NCI-H1930 (cell line): Measurements from ENCODE around the gene PRRG2.
A peak's percentile ranks its signal among the peaks of the same experiment; 100 is the strongest.

Experiments
- DNase-seq, 2 experiments: peaks; one replicate each; lab custom pipeline; 2025; lab: John Stamatoyannopoulos, UW

Gene PRRG2

DNA sequence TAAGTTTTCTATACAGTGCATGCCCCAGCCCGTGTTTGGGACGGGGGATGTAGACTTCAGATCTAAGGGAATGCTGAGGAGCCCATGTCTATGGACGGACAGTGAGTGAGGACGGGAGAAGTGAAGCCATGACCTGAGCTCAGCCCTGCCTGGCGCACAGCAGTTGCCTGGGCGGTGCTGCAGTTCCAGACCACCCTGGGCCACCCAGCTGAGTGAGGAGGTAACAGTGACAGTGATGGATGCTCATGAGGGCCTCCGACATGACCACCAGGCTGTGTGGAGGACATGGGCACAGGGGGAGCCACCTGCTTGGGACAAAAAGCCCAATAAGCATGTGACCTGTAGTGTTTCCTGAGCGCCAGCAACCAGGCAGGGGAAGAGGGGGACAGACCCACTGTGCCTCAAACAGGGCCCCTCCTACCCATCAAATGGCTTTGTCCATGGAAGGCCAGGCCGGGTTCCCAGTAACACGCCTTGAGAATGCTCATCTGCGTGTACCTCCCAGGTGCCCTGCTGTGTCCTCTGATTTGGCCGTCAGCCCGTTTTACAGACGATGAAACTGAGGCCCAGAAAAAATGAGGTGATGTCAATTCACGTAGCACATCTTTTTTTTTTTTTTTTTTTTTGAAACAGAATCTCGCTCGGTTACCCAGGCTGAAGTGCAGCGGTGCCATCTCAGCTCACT lies 23.3 kb upstream of the PRRG2 start:
- no peak for DNase-seq

DNA sequence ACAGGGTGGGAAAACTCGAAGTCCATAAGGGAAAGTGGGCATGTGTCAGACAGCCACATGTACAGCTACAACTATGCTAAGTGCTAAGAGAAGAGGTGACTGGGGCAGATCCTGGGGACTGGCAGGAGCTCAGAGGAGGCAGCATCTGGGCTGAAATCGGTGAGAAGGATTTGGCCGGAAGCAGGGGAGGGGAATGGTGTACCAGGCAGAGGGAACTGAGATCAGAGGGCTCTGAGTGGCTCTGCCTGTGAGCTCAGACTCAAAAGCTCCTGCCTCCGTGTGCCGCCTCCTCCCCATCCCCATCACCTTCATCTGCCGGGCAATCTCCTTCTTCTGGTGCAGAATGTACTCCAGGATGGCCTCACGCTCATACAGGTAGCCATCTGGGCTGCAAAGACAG lies 22.5 kb upstream of the PRRG2 start:
- no peak for DNase-seq

DNA sequence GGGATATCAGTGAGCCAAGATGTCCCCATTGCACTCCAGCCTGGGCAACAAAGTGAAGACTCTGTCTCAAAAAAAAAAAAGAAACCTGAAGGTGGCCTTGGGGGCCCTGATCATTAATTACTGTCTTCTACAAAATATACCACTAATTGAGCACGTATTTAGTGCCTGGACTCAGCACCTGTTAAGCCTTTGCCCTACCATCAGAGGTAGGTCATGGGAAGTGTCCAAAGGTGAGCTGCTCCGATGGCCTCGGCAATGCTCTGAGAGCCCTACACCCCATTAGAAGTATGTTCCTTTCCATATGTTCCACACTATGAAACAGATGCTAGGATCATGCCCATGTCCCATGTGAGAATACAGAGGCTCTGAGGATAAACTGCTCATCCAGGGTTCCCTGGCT lies 21.7 kb upstream of the PRRG2 start:
- DNase-seq = no peak

DNA sequence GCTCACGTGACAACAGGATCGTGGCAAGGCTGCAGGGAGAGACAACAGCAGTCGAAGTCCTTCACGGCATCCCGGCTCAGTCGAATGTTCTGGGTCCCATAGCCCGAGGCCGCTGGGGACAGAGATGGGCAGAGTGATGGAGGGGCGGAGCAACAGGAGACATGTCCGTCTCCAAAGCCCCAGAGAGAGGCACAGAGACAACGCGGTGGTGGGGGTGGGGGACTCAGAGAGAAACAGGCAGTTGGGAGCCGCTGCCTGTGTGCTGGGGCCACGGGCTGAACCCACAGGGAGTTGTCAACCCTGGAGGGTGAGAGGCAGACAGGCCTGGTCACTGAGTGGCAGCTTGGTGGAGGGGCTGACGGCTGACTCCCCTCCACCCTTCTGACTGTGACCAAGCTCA lies 21.2 kb upstream of the PRRG2 start:
- DNase-seq = no peak

DNA sequence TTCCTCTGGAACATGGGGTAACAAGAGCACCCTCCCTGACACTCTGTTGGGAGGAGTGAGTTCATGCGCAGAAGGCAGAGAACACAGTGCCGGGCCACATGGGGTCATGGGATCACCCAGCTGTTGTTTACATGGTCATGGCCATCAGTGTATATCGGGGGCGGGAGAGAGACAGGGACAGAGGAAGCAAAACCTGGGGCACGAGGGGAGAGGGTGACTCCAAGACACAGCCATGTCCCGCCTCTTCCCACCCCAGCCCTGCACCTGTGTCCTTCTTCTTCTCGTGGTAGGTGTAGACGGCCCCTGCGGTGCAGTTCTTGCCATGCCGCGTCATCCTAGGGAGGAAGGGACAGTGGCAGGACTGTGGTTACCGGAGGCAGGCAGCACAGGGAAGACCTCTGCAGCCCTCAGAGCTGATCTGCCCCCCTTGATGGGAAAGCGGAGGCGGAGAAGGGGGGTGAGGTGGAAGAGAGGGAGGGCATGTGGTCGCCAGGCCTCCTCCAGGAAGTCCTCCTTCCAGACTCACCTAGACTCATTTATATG lies 20.7 kb upstream of the PRRG2 start:
- no peak for DNase-seq

DNA sequence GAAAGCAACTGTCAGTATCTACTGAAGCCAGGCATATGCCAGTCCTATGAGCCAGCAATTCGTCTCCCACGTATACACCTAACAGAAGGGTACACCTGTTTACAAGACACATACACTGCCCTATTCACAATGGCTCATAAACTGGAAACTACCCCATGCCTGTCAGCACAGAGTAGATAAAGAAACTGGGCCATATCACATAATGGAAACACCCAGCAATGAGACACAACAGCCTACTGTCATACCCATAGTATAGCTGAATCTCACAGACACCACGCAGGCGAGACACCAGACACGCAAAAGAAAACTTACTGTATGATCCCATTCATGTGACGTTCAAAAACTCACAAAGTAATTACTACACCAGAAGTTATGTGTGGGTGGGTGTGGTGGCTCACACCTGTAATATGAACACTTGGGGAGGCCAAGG lies 16.5 kb upstream of the PRRG2 start:
- DNase-seq = no peak

DNA sequence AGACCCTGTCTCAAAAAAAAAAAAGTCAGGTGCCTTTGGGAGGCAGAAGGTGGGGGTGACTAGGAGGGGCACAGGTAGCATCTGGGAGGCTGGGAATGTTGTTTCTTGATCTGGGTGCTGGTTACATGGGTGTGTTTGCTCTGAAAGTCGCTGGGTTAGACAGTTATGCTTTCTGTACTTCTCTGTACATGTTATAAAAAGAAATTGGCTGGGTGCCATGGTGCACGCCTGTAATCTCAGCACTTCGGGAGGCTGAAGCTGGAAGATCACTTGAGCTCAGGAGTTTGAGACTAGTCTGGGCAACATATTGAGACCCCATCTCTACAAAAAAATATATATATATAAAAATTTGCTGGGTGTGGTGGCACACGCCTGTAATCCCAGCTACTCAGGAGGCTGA lies 15.9 kb upstream of the PRRG2 start:
- no peak for DNase-seq

DNA sequence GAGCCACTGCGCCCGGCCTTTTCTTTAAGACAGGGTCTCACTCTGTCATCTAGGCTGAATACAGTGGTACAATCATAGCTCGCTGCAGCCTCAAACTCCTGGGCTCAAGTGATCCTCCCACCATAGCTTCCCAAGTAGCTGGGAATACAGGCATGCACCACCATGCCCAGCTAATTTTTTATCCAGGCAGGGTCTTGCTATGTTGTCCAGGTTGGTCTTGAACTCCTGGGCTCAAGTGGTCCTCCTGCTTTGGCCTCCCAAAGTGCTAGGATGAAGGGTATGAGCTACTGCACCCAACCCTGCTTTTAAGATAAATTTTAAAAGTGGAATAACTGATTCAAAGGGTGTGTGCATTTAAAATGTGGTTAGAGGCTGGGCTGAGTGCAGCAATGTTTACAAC lies 14.8 kb upstream of the PRRG2 start:
- no peak for DNase-seq

DNA sequence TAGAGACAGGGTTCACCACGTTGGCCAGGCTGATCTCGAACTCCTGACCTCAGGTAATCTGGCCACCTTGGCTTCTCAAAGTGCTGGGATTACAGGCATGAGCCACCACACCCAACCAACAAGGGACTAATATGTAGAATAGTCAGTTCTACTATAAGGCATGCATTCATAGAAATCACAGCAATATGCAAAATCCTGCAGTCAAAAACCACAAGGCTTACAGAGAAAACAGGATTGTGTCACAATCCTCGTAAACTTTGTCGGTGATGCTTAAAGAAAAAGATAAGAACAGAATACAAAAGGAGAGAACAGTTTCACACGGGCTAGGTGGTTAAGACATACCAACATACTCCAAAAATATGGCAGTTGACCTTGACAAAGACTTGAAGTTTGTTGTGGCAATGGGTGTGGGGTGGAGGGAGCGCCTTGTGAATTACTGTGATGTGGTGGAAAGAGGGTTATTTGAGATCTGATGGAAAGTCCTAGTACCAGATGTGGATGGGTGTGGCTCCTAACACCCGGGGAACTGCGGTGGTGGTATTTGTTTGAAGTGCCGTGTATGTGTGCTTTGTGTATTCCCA lies 13.2 kb upstream of the PRRG2 start:
- DNase-seq = no peak

DNA sequence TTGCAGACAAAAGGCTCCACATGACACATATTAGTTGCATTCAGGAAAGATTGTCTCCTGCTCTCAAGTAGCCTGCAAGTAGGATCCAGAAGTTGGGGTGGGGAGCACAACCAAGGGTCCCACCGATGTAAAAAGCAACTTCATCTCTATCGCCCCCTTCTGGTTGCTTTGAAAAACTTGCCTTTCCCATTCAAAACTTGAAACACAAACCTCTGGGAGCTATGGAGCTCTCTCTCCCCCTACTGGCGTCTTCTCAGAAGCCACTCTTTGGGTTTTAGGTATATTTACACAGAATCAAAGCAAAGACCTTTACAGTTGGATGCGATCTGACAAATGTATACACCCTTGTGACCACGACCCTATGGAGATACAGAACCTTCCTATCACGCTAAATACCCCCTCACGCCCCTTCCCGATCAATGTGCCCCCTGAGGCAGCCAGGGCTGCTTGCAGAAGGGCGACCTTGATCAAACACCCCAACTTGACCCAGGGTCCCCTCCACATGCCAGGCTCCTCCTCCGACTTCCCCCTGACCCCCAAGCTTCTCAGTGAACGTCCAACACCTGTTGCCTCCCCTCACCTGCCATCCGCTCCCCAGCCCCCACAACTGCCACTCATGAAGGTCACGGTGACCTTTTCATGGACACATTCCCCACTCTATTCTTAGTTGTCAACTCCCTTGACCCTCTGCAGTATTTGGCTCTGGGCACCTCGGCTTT lies 10.8 kb upstream of the PRRG2 start:
- DNase-seq = peak; percentile 82 to 87

DNA sequence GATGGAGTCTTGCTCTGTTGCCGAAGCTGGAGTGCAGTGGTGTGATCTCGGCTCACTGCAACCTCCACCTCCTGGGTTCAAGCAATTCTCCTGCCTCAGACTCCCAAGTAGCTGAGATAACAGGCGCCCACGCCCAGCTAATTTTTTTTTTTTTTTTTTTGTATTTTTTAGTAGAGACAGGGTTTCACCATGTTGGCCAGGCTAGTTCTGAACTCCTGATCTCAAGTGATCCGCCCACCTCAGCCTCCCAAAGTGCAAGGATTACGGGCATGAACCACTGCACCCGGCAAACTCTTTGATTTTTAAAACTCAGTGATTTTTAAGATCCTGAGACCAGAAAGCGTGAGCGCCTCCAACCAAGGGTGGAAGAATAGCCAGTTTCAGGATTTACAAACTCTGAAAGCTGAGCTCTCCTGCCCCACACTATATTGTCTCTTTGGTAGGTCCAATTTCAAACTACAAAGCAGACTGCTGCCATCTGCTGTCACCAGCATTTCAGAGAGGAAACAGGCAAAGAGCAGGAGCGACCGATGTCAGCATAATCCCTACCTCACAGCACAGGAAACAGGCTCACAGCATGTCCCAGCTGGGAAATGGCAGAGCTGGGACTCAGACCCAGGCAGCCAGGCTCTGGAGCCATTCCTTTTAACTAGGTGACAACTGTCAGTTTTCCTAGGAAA lies 10.0 kb upstream of the PRRG2 start:
- no peak for DNase-seq

DNA sequence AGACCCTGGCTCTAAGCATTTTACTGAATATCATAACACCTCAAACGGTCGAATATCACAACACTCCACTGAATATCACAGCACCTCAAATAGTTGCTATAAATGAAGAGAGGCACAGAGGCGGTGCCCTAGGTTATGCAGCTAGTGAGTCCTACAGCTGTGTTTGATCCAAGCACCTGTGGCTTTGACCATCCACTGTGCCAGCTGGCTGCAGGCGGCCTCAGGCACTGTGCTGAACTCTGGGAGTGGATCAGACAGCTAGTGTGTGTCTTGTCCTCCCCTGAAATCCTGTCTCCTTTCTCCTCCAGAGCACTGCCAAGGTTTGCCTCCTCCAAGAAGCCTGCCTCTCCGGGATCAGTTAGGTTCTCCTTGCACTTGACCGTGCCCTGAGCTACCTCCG lies 8.1 kb upstream of the PRRG2 start:
- DNase-seq = no peak

DNA sequence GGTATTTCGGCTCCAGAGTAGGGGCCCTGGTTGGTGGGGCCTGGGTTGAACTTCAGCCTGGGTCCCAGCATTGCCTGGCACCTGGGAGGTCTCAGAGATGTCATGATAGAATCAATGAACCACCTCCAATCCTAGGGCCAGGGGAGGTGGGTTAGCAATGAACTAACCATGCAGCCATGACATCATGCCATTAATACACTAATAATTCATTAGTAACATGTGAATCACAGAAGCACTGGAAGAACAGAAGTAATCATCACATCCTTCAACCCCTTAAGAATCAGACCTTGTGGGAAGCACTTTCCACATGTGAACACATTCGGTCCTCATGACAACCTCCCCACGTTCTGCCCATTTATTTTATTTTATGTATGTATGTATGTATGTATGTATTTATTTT lies 7.7 kb upstream of the PRRG2 start:
- DNase-seq = no peak

DNA sequence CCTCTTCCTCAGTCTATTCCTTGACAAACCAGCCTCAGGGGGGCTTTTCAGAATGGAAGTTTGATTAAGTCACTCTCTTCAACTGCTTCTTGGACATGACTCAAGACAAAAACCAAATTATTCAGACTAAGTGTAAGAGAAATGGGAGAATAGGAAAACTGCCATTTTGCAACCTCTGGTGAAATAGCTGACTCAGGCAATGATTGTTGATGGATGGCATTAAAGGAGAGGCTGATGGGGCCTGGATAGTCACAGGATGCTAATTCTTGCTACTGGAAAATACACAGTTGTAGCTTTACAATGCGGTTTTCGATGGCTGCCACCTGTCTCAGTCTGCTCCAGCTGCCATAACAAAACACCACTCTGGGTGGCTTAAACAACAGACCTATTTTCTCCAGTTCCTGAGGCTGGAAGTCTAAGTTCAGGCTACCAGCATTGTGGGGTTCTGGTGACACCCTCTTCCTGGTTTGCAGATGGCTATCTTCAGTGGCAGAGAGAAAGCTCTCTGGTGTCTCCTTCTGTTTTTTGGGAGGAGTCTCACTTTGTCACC lies 6.8 kb upstream of the PRRG2 start:
- DNase-seq = no peak

DNA sequence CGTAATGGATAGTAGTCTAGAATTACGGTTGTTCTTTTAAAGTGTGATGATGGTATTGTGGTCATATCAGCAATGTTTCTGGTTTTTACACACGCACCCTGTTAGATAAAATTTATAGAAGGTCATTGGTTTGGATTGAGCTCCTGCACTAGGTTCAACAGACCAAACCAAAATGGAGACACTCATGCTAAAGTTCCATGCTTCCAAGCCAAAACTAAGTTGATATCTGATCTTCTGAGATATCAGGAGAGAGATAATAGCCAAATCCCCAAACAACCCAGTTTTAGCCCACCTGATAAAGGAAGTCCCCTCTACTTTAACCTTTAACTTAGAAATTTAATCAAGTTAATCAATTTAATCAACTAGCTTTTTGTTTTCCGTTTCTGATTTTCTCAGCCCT lies 1.9 kb upstream of the PRRG2 start:
- DNase-seq = no peak

DNA sequence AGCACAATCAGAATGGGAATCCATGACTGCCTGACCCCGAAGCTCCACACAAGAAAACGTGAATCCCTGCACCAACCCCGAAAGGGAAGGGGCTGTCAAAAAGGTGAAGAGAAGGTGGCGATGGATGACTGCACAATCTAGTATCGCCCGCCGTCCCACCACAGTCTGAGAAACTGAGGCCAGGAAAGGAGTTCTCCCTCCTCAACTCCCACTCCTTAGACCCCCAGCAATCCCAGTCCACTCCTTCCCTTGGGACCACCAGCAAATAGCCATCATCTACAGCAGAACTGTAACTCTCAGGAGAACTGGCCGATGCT lies 1.2 kb upstream of the PRRG2 start:
- no peak for DNase-seq

DNA sequence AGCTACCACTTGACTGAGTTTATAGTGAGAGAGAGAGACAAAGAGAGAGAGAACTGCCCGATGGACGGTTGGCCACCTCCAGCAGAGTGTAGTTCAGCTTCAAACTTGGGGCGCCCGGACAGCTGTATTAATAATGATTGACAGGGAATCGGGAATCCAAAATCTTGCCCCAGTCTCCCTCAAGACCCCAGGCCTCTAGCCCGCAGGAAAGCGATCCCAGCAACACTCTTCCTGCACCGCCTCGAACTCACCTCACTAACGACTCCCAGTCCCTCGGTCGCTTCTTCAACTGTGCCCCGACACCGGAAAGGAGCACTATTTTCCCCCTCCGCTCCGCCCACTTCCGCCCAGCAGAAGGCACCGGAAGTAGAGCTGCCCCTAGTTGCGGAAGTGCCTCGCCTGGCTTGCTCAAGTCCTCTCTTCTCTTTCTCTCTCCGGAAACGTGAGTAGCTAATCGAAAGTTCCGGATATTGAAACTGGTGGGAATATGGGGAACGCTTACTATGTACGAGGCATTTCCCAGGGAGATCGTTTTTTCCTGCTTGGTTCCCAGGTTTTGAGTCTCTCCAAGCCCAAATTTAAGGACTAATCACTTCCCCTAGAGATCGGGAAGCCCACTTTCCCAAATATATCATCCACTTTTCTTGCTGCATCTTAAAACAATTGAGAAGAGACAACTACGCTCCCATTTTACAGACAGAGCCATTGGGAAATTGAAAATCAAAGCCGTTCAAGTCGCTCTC lies 681 bp upstream of the PRRG2 start, which contains the start of gene NOSIP:
TSS of gene NOSIP (minus strand) at position 293 of the 743 bp plus-strand sequence. CDS start 19,865 bp downstream, outside the sequence.
- peak; percentile 96 to 97 for DNase-seq

DNA sequence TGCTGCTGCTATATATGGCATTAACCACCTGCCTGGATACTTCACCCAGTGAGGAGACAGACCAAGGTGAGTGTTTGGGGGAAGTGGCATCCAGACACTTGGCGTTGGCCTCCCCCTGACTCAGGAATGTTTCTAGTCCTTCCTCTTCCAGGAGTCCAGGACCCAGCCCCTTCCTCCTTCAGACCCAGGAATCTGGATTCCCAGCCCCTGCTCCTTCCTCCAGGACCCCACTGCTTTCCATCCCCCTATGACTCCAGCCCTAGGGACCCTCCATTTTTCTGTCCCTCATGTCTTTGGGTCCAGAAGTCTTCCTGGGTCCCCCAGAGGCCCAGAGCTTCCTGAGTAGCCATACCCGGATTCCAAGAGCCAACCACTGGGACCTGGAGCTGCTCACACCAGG lies 2.1 kb downstream of the PRRG2 start:
- no peak for DNase-seq

DNA sequence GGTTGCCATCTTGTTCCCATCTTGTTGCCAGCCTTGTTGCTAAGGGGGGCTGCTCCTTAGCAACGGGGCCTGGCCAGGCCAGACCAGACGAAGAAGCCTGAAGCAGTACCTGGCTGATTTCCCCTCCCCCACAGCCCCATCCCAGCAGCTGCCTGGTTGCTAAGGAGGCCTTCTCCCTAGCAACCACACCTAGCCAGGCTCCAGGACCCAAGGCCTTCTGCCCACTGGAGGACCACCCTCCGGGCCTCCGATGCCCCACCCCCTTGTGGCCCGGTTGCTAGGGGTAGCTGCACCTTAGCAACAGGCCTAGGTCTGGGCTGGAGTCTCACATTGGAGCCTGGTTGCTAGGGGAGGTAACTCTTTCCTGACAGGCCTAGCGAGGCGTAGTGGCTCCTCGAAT lies 3.9 kb downstream of the PRRG2 start:
- DNase-seq = peak; percentile 25 to 35

DNA sequence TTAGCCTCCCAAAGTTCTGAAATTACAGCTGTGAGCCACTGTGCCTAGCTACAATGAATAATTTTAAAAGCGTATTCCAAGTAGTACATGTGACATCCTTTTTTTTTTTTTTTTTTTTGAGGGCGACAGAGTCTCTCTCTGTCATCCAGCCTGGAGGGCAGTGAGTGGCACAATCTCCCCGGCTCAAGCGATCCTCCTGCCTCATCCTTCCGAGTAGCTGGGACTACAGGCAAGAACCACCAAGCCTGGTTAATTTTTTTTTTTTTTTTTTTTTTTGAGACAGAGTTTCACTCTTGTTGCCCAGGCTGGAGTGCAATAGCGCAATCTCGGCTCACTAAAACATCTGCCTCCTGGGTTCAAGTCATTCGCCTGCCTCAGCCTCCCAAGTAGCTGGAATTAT lies 6.1 kb downstream of the PRRG2 start:
- no peak for DNase-seq

DNA sequence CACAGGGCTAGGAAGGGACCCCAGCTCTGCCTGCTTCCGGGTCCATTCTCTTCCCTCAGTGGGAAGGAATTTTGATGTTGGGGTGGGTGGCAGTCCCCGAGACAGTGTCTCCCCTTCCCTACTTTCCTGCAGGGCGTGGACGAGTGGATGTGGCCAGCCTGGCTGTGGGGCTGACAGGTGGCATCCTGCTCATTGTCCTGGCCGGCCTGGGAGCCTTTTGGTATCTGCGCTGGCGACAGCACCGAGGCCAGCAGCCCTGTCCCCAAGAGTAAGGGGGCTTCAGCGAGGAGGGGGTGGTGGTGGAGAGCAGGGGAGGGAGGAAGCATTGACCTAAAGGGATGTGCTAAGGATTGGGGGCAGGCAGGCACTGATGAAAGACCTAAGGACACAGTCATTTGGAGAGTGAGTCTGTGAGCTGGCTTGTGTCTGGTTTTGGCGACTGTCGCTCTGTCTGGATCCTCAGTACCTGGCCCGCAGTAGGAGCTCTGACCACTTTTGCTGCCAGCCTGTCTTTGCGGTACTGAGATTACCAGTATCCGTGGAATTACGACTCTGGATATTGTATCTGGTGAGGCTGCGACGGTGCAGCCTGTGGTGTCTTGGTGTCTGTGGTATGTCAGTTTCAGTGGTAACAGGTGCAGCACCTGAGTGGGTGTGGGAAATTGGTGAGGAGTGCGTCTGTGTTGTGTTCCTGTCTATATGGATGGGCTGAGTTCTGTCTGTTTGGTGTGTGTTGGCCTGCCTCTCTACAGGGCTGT lies 7.4 kb downstream of the PRRG2 start:
- no peak for DNase-seq
